NCI-H748 (cell line): Measurements from ENCODE around the gene P2RY14.

Source experiments
- DNase-seq: peaks from one replicate; lab custom pipeline; 2025; ENCODE audit not compliant: unreplicated experiment; lab: John Stamatoyannopoulos, UW

P2RY14 gene

DNA sequence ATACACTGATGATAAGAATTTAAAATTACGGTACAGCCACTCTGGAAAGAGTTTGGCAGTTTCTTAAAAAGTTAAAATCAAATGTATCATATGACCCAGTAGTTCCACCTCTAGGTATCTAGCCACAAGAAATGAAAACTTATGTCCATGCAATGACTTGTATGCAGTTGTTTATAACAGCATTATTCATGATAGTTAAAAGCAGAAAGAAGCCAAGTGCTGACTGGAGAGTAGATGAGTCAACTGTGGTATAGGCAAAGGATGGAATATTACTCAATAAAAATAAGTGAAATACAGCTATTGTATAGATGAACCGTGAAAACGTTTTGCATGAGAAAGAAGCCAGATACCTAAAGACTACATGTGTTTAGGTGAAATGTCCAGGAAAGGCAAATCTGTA lies 23.4 kb upstream of the P2RY14 start:
- no peak for DNase-seq

GRCh38 chr3:151300539-151300938 lies 22.2 kb upstream of the P2RY14 start:
- DNase-seq = no peak

GRCh38 chr3:151299006-151299405 lies 20.7 kb upstream of the P2RY14 start:
- no peak for DNase-seq

- no peak for DNase-seq
Observed at GRCh38 chr3:151297429-151297828, 19.1 kb upstream of the P2RY14 start.

GRCh38 chr3:151296226-151296625 lies 17.9 kb upstream of the P2RY14 start:
- DNase-seq = no peak

DNA sequence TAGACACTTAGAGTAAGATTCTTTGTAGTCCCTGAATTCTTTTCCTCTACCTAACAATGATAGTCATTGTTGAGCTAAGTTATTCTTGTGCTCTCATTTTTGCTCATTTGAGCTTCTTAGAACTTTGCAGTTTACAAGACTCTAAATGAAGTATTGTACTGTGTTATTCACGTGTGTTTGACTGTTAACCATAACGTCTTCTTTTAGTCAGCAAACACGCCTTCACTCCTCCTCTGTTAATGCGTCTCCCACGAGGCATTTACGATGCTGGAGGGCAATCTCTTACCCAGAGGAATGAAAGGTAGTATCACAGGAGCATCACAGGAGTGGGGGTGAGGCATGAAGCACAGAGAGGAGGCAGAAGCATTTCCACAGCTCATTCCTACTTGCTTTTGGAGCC lies 14.8 kb upstream of the P2RY14 start:
- DNase-seq = no peak

GRCh38 chr3:151290673-151291072 lies 12.3 kb upstream of the P2RY14 start:
- DNase-seq = peak; percentile 3

- no peak for DNase-seq
Observed at GRCh38 chr3:151289445-151289844, 11.1 kb upstream of the P2RY14 start.

GRCh38 chr3:151285940-151286339 lies 7.6 kb upstream of the P2RY14 start:
- no peak for DNase-seq

- no peak for DNase-seq
Observed at GRCh38 chr3:151283907-151284461, 5.6 kb upstream of the P2RY14 start.

DNA sequence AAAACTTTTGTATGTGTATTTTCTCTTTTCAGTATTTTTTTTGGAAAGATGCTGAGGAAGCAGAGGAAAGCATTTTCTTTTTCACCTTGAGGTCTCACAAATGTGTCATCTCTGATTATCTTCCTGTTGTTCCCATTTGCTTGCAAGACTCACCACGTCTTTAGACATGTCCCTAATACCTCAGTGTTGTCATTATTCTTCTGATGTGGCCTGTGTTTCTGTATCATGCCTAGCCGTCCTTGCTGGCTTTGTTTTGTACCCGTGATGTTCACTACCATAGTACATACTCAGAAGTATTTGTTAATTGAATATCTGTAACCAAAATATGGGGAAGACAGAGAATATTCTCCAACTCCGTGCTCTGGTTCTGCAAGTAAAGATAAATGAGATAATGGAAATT lies 5.0 kb upstream of the P2RY14 start:
- DNase-seq = no peak

DNA sequence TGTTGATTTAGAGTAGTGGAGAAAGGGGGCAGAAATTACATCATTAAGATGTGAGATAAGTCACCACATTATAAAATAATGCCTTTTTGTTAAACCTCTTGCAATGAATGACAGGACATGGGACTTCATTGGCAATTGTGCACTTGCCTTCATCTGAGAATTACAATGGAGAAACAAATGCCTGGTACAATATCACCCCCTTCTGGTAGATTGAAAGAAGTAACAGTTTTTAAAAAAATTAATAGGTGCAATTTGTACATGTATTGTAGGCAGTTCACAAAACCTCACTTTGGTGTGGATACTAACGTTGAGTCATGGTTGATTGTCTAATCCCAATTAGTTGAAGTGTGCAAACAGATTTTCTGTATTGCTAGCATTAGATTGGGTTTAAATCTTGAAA lies 4.6 kb upstream of the P2RY14 start:
- peak; percentile 37 for DNase-seq

- DNase-seq = no peak
Observed at GRCh38 chr3:151281671-151282324, 3.5 kb upstream of the P2RY14 start.

DNA sequence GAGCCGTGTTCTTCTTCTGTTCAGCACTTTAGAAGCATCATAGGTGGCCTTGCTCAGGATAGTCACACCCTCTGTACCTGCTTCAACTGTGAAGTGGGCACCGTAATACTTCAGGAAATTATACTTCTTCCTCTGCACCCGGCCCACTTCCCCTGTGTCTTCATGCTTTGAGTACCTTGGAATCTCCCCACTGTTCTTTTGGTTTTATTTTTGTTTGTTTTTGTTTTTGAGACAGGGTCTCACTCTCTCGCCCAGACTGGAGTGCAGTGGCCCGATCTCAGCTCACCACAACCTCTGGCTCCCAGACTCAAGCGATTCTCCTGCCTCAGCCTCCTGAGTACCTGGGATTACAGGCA lies 1.7 kb downstream of the P2RY14 start:
- DNase-seq = no peak

- peak; percentile 46 for DNase-seq
Observed at GRCh38 chr3:151276038-151276686, 2.2 kb downstream of the P2RY14 start.

DNA sequence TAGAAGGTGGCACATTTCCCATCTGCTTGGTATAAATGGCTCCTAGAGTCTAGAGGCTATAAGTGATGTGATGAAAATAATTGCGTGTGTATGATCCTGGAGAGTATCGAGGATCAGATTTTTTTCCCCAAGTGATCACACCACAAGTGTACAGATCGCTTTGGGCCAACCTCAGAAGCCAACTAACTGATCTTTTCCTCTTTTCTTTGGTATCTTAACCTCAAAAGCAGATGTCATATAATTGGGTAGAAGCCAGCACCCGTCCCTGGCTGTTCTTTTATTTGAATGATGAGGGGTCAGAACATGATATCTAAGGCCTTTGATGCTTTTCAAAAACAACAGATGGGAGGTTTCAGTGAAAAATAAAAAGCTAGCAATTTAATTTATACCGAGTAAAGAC lies 3.3 kb downstream of the P2RY14 start:
- DNase-seq = peak; percentile 6

GRCh38 chr3:151269631-151270030 lies 8.7 kb downstream of the P2RY14 start:
- no peak for DNase-seq

GRCh38 chr3:151268267-151269235 lies 9.8 kb downstream of the P2RY14 start:
- no peak for DNase-seq

DNA sequence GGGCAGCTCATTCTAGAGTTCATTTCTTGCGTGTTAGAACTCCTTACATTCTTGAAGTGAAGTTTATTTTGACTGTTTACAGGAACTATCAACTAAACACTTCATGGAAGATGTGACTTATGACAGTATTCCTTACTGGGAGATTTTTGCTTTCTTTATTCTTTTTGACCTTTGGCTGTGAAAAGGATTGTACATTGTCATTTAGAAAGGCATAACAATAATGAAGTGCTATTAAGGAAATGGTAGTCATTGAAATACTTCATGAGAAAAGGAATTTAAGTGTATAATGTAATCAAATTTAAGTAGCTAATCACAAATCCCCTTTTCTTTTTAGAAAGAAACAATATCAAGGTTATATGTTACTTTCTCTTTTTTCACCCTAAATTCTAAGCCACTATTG lies 11.3 kb downstream of the P2RY14 start:
- DNase-seq = no peak

DNA sequence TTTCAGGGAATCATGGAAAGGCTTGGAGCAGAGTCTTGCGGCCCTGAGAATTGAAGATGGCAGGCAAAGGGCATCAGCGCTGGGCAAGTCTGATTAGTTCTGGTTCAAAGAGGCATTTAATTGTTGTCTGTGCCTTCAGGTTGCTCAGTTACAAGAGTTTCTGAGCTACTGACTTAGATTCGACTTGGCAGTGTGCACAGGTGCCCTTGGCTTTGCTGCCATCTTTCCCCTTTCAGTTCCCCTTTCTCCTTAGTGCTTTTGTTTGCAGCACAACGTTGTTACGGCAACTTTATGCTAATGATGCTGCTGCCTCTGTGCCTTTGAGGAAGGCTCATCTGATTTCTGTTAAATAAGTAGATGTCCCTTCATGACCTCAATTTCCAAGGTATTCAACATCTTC lies 12.5 kb downstream of the P2RY14 start:
- DNase-seq = peak; percentile 5

GRCh38 chr3:151265166-151265565 lies 13.2 kb downstream of the P2RY14 start:
- DNase-seq = no peak

DNA sequence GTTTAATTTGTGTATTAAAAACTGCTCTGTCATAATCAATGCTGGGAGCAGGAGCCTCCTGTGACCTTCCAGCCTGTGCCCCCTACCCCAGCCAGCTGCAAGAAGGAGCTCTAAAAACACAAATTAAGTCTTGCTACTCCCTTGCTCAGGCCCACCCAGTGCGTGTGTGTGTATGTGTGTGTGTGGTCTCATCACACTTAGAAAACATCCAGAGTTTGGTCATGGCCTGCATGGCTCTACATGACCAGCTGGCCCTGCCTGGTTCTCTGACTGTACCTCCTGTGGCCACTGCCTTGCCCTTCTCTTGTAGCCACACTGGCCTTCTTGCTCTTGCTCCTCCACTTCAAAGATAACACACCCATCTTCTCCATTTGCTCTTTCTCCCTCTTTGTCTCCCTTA lies 13.7 kb downstream of the P2RY14 start:
- no peak for DNase-seq
